Measurements from ENCODE around the gene BLID.

- no peak for TF ChIP-seq EZH2 (IDR thresholded peaks at IDR 0.05; ENCODE audit: low read length)
- no peak for TF ChIP-seq CTCF (optimal IDR thresholded peaks at IDR 0.05 in 1 of 3, IDR thresholded peaks at IDR 0.05 in 1 of 3, conservative IDR thresholded peaks at IDR 0.05 in 1 of 3; ENCODE audit: extremely low read depth in 1 of 3, insufficient read depth in 2 of 3, low read length in 3 of 3)
These were observed 9.0 kb downstream of the BLID start for GRCh38 chr11:122107045-122107444.

All from keratinocyte (primary cell).